Measurements from ENCODE around the gene AIFM1. TPM values are rescaled to one million over a fixed set of nuclear protein-coding genes. Genes with fewer than 3 reads are reported as not detected.

Gene AIFM1
- polyA plus RNA-seq, 1 donor (not counting 4 experiments of a cell fraction or from before 2014, with no cell fraction given), result 52.5 TPM

- H3K4me1 ChIP-seq (ENCODE audit: control insufficient read depth, extremely low read depth, insufficient read depth, low read length), result no peaks in the 10 kb centered on the region
These were observed 79.0 kb downstream of the AIFM1 start for GRCh38 chrX:130086447-130087206.

GRCh38 chrX:130085551-130086446 lies 79.8 kb downstream of the AIFM1 start:
- no peak overlapping the region for H3K27ac ChIP-seq (ENCODE audit: control insufficient read depth, insufficient read depth, low read length)
- TF ChIP-seq EZH2 (IDR thresholded peaks at IDR 0.05; ENCODE audit: low read length), result no peak
- TF ChIP-seq CTCF (optimal IDR thresholded peaks at IDR 0.05 in 1 of 3, IDR thresholded peaks at IDR 0.05 in 1 of 3, conservative IDR thresholded peaks at IDR 0.05 in 1 of 3; ENCODE audit: extremely low read depth in 1 of 3, insufficient read depth in 2 of 3, low read length in 3 of 3), result no peak
- no peak overlapping the region for H3K4me3 ChIP-seq (ENCODE audit: control insufficient read depth in 2 of 3, extremely low read depth in 1 of 3, insufficient read depth in 2 of 3, low read depth in 1 of 3, low read length in 3 of 3)
- dilution Hi-C loops (cut with MboI; ENCODE audit: extremely low pct_ligation_motif_present, low sequenced_read_pairs), result no loop called here
- H3K9ac ChIP-seq (ENCODE audit: control insufficient read depth, extremely low read depth, insufficient read depth, low read length), result no peak overlapping the region
- H3K4me1 ChIP-seq (ENCODE audit: control insufficient read depth, extremely low read depth, insufficient read depth, low read length), result no peaks in the 10 kb centered on the region
- no peak for DNase-seq (ENCODE audit: low read depth, low spot score)
- H3K9me1 ChIP-seq (ENCODE audit: control insufficient read depth, extremely low read depth, insufficient read depth, low read length), result no peaks in the 10 kb centered on the region
- peaks cover 0 to 5% of the 10 kb centered on the region in 2 experiments for H3K36me3 ChIP-seq (ENCODE audit: control insufficient read depth in 2 of 2, extremely low read depth in 1 of 2, insufficient read depth in 2 of 2, low read length in 2 of 2)
- no peaks in the 10 kb centered on the region for H3K9me3 ChIP-seq (ENCODE audit: control insufficient read depth, low read depth, low read length)
- no peak for FAIRE-seq
- no peak overlapping the region for H2AFZ ChIP-seq (ENCODE audit: control insufficient read depth, low read length)
- no peaks in the 10 kb centered on the region for H3K27me3 ChIP-seq (ENCODE audit: control insufficient read depth, extremely low read depth, insufficient read depth, low read length)
- peaks cover 40% of the 10 kb centered on the region for H3K79me2 ChIP-seq (ENCODE audit: control insufficient read depth, insufficient read depth, low read length)
- H3K4me2 ChIP-seq (ENCODE audit: control insufficient read depth, extremely low read depth, insufficient read depth, low read depth, low read length), result no peak overlapping the region
- H4K20me1 ChIP-seq (ENCODE audit: control insufficient read depth, extremely low read depth, insufficient read depth, low read length), result peaks cover 8% of the 10 kb centered on the region

More at GRCh38 chrX:130086447-130087206, 79.0 kb downstream of the AIFM1 start:
- no peak overlapping the region for H3K9ac ChIP-seq (ENCODE audit: control insufficient read depth, extremely low read depth, insufficient read depth, low read length)
- H3K4me2 ChIP-seq (ENCODE audit: control insufficient read depth, extremely low read depth, insufficient read depth, low read depth, low read length), result no peak overlapping the region
- peaks cover 0 to 5% of the 10 kb centered on the region in 2 experiments for H3K36me3 ChIP-seq (ENCODE audit: control insufficient read depth in 2 of 2, extremely low read depth in 1 of 2, insufficient read depth in 2 of 2, low read length in 2 of 2)
- FAIRE-seq (no peak), DNase-seq (ENCODE audit: low read depth, low spot score) (no peak)
- no peak overlapping the region for H3K27ac ChIP-seq (ENCODE audit: control insufficient read depth, insufficient read depth, low read length)
- no peak overlapping the region for H2AFZ ChIP-seq (ENCODE audit: control insufficient read depth, low read length)
- no peak overlapping the region for H3K4me3 ChIP-seq (ENCODE audit: control insufficient read depth in 2 of 3, extremely low read depth in 1 of 3, insufficient read depth in 2 of 3, low read depth in 1 of 3, low read length in 3 of 3)
- H3K27me3 ChIP-seq (ENCODE audit: control insufficient read depth, extremely low read depth, insufficient read depth, low read length), result no peaks in the 10 kb centered on the region
- peaks cover 44% of the 10 kb centered on the region for H3K79me2 ChIP-seq (ENCODE audit: control insufficient read depth, insufficient read depth, low read length)
- H4K20me1 ChIP-seq (ENCODE audit: control insufficient read depth, extremely low read depth, insufficient read depth, low read length), result peaks cover 8% of the 10 kb centered on the region
- TF ChIP-seq CTCF (optimal IDR thresholded peaks at IDR 0.05 in 1 of 3, IDR thresholded peaks at IDR 0.05 in 1 of 3, conservative IDR thresholded peaks at IDR 0.05 in 1 of 3; ENCODE audit: extremely low read depth in 1 of 3, insufficient read depth in 2 of 3, low read length in 3 of 3) (no peak), EZH2 (IDR thresholded peaks at IDR 0.05; ENCODE audit: low read length) (no peak)
- no peaks in the 10 kb centered on the region for H3K9me1 ChIP-seq (ENCODE audit: control insufficient read depth, extremely low read depth, insufficient read depth, low read length)
- H3K9me3 ChIP-seq (ENCODE audit: control insufficient read depth, low read depth, low read length), result no peaks in the 10 kb centered on the region
- dilution Hi-C loops (cut with MboI; ENCODE audit: extremely low pct_ligation_motif_present, low sequenced_read_pairs), result no loop called here
